RKO (cell line): ENCODE results near the gene MID2.
"Not testable (repeated sequence)": the region's sequence is repeated elsewhere in the genome, so short reads cannot be mapped to it uniquely, and the experiment has no call there.

Experiments
- DNase-seq: peaks from one replicate; pipeline ENCODE4 v3.0.0-alpha.2; 2016; ENCODE audit warnings: low spot score

Gene MID2, protein sequence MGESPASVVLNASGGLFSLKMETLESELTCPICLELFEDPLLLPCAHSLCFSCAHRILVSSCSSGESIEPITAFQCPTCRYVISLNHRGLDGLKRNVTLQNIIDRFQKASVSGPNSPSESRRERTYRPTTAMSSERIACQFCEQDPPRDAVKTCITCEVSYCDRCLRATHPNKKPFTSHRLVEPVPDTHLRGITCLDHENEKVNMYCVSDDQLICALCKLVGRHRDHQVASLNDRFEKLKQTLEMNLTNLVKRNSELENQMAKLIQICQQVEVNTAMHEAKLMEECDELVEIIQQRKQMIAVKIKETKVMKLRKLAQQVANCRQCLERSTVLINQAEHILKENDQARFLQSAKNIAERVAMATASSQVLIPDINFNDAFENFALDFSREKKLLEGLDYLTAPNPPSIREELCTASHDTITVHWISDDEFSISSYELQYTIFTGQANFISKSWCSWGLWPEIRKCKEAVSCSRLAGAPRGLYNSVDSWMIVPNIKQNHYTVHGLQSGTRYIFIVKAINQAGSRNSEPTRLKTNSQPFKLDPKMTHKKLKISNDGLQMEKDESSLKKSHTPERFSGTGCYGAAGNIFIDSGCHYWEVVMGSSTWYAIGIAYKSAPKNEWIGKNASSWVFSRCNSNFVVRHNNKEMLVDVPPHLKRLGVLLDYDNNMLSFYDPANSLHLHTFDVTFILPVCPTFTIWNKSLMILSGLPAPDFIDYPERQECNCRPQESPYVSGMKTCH

DNA sequence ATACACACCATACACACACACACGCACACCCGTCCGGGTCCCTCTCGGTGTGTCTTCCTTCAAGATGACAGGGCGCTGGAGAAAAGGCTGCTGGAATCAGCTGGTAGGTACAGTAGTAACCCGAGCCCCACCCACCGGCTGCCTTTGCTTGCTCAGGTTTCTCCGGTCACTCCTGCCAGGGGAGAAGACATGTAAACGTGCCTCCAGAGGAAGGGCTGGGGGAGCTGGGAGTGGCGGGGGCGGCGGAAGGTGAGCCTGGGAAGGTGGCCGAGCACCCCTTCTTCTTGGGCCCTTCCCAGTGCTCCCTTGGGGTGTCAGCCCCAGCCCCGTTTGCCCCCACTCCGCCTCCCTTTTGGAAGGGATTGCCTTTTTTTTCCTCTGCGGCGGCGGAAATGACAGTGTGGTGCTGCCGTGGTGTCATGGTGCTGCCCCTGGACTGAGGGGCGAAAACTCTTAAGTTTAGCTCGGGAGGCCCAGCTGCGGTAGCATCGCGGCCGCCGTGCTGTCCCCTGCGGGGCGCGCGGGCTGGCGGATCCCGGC, at the start of gene MID2:
TSS of gene MID2 (plus strand) at position 169 of the 540 bp plus-strand sequence. CDS start 561 bp downstream, outside the sequence.
- peak; percentile 61 for DNase-seq

DNA sequence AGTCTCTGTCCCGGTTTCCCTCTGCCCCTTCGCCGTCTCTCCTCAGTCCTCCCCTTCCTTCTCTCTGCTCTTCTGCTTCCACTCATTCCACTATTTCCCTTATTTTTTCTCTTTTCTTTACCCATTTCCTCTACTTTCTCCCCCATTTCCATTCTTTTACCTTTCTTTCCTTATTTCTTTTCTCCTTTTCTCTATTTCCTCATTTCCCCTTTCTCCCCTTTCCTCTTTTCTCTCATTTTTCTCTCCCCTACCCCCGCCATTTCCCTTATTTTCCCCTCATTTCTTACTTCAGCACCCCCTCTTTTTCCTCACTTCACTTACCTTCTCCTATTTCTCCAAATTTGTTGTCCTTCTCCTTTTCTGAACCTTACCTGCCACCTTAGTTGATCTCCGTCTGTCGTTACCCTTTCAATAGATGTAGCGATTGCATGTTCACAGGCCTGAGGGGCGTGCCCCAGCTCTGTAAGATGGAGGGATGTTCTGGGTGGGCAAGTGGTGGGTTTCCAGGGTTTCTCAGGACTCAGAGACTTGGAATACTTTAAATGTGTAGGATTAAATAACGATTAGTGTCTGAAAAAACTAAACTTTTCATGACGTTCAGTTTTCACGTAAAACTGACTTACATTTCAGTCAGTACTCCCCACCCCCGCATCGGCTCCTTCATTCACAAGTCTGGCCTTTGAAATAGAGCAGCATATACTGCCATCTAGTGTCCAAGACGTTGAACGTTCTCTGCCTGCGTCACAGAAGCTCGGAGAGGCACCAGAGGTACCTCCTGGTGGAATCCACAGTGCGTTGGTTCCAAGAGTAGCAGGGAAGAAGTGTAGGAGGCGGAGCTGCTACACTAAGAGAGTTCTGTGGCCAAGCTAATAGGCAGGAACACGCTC, 48.8 kb upstream of the MID2 start:
- DNase-seq, result peak; percentile 91

DNA sequence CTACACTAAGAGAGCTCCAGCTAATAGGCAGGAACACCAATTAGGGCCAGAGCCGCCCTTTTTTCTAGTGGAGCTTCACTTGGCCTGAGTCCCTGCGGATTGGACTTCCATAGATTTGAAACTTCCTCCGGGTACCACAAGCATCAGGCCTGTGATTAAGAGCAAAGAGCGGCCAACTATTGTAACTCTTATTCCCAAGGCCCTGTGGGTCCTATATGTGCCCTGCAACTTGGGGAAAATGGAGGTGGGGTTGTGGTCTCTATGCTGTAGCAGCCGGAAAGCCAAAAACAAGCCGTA, 48.2 kb upstream of the MID2 start, which contains the start of gene NCBP2L:
TSS of gene NCBP2L (plus strand) at position 198 of the 297 bp plus-strand sequence. CDS start 16,488 bp downstream, outside the sequence.
- DNase-seq, result no peak

DNA sequence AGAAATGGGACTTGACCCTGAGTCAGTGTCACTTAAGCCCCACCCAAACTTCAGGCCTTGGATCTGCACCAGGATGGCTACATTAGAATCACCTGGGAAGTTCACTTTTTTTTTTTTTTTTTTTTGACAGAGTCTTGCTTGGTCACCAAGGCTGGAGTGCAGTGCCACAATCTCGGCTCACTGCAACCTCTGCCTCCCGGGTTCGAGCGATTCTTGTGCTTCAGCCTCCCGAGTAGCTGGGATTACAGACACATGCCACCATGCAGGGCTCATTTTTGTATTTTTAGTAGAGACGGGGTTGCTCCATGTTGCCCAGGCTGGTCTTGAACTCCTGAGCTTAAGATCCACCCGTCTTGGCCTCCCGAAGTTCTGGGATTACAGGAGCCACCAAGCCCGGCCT, 45.1 kb upstream of the MID2 start:
- DNase-seq, result no peak

DNA sequence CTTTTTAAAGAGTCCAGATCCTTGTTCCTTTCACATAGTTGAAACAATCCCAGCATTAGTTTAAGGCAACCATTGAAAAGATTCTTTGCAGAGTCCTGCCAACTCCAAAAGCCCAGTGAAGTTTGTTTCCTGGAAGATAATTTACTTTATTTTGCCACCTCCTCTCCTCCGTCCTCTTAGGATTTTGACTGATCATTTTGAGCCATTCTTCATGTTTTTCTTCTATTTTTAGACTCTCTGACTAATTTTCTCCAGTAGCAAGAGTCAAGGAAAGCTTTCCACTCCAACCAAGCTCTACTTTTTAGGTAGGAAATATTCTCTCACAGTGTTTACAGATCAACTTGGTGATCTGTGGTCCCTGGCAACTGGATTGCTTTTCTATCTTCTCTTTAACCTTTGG, 37.8 kb upstream of the MID2 start:
- DNase-seq, result no peak

DNA sequence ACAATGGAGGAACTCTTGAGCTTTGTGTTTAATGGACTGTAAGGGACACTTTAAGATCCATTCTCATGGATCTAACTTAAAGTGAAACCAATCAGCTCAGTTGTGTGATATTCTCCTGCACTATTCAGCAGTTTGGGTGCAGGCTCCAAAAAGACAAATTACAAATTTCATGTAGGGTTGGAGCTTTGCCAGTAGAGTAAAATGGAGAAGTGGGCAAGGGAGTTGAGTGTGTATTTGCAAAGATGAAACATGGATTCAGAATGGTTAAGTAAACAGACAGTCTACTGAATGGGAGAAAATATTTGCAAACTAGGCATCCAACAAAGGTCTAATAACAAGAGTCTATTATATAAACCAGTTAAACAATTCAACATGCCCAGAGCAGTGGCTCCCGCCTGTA, 21.2 kb upstream of the MID2 start:
- no peak for DNase-seq

DNA sequence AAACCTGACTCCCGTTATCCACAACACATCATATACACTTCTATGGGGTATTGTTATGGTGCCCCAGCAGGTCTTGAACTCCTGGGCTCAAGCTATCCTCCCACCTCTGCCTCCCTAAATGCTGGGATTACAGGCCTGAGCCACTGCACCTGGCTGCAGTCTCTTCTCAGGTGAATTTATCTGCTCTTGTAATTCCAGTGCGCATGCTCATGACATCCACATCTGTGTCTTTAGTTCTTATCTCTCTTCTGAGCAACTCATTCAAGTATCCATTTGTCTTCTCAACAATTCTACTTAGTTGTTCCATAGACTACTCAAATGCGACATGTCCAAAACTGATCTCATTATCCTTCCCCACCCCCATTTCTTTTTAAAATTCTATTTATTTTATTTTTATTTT, 20.5 kb upstream of the MID2 start:
- no peak for DNase-seq

DNA sequence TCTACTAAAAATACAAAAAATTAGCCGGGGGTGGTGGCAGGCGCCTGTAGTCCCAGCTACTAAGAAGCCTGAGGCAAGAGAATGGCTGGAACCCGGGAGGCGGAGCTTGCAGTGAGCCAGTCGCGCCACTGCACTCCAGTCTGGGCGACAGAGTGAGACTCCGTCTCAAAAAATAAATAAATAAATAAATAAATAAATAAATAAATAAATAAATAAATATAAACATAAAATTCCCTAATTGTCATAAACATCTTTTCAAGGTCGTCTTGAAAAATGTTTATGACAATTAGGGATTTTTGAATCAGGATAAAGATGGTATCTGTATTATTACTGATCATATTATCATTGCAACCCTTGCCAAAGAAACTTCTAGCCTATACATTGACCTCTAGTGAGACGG, 15.6 kb upstream of the MID2 start:
- DNase-seq, result not testable (repeated sequence)

DNA sequence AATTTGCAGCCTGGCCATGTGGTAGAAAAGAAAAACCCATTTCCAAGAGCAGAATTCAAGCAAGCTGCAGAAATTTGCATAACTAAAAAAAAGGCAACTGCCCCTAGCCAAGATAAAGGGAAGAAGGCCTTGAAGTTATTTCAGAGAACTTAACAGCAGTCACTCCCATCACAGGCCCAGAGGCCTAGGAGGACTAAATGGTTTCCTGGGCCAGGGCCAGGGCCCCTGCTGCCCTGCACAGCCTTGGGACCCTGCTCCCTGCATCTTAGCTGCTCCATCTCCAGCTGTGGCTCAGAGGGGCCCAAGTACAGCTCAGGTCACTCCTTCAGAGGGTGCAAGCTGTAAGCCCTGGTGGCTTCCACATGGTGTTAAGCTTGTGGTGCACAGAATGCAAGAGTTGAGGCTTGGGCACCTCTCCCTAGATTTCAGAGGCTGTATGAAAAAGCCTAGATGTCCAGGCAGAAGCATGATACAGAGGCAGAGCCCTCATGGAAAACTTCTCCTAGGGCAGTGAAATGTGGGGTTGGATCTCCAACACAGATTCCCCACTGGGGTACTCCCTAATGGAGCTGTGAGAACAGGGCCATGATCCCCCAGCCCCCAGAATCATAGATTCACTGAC, 6.7 kb upstream of the MID2 start:
- DNase-seq, result no peak

DNA sequence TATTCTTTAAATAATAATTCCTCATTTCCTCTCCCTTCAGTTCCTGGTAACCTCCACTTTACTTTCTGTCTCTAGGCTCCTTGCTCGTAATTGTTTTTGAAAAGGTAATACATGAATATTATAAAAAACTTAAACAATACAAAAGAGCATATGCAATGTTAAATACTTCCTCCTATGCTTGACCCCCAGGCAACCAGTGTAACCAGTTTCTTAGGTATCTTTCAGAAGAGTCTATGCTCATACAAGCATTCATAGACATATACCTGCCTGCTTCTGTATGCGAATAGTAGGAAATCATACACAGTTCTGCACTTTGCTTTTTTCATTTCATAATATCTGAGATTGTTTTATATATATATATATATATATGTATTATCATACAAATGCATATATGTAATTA, 2.6 kb upstream of the MID2 start:
- no peak for DNase-seq

DNA sequence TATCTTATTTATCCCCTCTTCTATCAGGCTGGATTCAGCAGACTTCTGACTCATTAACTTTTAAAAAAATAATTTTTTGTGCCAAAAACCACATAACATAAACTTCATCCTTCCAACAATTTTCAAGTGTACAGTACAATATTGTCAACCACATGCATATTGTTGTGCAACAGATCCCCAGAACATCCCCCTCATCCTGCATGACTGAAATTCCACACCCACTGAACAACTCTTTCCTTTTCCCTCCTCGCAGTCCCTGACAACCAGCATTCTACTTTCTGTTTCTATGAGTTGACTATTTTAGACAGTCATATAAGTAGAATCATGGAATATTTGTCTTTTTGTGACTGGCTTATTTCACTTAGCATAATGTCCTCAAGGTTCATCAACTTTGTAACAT, 2.2 kb upstream of the MID2 start:
- no peak for DNase-seq

DNA sequence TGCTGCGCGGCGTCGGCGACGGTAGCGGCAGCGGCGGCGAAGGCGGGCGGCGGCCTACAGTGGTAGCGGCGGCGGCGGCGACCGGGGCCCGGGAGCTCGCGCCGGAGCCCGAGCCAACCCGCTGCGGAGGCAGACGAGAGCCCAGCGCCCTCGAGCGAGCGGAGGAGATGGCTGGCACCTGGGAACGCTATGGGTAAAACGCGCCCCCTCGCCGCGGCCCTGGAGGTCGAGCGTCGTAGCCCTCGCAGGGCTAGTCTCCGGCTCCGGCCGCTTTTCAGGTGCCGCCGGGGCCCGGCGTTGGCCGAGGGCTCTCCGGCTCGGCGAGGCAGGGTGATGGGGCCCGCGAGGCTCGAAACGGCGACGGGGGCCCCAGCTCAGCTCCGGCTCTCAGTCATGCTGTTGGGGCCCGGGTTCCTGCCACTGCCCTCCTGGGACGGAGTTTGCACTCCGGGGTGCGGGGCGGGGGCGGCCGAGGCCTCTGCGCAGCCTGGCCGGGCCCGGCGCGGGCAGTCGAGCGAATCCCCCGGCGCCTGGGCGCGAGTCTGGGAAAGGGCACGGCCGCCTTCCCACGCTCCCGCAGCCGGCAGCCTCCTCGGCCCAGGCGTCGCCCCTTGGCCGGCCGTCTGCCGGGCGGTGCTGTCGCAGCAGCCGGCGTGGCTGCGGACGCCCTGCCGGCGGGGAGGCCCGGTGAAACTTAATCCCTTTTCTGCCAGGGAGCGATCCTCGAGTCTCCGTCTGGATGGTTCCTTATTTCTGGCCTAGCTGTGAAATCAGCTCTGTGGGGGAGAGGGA, 768 bp downstream of the MID2 start:
- peak; percentile 43 for DNase-seq

DNA sequence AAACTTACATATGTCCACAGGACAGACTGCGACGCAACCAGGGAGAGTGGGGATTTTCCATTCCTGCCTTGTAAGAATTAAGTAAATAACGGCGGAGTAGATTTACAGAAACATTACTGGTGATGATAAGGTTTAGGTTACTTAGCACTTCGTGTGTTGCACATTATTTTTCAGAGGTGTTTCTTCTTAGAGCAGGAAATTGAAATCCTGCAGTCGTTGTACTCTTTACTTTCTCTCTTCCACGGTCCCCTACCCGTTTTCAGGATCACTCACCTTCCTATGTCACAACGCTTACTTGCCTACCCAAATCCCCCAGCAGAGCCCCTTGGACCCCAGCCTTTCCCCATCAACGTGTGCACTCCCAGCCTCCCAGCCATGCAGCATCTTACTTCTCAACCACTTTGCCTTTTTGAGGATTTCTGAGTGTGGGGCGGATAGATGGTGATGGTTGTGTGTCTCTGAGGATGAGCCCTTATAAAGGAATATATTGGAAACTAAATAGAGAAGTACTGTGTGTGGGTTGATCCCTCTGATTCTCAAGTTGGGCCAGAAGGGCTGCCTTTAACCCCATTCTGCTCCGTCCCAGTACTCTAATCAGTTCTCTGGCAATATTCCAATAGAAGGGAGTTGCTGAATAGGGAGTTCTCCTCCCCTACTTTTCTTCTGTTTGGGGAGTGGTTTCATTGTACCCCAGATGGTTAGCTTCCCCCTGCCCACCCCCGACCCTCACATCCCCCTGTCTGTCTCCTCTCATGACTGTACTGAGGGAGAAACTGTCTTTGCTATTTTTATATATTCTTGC, 1.6 kb downstream of the MID2 start:
- no peak for DNase-seq

DNA sequence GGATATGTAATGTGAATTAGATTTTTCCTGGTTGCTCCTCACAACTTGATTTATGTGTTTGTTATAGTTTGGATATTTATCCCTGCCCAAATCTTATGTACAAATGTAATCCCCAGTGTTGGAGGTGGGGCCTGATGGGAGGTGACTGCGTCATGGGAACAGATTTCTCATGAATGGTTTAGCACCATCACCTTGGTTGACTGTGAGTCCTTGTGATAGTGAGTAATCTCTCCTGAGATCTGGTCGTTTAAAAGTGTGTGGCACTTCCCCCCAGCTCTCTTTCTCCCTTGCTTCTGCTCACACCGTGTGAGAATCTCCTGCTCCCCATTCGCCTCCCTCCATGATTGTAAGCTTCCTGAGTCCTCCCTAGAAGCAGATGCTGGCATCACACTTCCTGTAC, 2.2 kb downstream of the MID2 start:
- peak; percentile 19 for DNase-seq

DNA sequence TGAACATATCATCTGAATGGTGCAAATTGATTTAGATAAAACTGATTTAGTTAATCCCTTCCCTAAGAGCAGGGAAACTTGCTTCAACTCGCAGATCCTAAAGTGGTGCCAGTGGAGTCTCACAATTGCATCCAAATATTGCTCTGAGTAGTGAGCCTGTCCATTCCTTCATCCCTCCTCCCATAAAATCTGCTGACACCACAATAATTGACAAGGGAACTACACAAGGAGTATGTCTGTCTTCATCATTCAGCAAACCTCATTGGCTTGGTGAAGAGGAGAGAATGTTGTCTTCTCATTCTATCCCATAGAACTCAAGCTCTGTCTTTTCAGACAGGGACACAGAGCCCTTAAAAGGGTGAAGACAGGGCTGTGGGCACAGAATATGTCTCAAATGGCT, 4.2 kb downstream of the MID2 start:
- no peak for DNase-seq

DNA sequence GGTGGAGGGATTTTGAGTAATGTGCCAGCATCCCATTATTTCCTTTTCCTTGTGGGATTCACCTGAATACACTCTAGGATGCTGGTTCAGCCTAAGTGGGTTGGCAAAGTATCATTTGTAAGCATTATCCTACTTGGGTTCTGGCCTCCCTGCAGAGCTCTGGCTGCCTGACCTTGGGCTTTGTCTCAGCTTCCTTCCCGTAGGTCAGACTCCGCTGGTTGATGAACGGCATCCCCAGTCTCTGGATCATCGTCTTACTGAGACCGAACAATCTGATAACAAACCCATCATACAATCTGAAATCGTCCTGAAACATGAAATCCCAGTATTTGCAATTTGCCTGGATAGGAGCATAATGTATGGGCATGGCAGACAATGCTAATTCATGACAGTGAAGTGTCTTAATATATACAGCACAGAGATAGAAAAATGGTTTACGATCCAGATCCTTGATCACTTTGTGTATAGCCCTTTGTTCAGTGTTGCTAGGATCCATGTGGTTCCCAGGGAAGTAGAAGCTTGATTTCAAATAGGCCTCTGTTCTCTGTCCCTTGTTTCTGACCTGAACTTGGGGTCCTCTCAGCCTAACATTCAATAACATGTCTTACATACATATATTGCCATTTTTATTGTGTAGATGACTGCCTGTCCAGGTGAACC, 5.5 kb downstream of the MID2 start:
- DNase-seq, result no peak

DNA sequence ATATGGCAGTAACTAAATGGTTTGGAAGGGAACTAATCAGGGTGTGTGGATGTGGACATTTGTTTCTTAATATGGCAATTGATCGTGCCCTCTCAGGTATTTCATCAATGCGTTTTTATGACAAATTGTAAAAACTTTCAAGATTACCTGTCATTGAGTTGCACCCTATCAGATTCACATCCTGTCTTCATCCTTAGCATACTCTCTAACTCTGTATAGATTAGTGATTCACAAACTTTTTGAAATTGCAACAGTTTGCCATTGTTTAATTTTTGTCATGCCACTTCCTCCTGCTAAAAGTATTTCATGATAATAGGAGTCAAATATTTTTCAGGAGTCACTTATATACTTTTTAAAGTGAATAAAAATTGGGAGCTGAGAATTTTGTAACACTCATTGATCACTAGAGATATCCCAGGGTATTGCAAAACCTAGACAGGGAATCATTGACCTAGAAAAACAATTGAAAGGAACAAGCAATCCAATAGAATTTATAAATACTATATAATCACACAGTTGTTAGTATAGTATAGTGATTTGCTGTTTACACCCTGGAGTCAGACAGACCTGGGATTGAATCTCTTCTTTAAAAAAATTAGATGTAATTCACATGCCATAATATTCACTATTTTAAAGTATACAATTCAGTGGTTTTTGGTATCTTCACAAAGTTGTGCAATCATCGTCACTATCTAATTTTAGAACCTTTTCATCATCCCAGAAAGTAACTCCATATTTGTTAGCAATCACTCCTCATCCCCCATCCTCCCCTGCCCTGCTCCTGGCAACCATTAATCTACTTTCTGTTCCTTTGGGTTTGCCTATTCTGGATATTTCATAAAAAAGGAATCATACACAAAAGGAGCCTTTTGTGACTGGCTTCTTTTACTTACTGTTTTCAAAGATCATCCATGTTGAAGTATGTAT, 8.9 kb downstream of the MID2 start:
- no peak for DNase-seq

DNA sequence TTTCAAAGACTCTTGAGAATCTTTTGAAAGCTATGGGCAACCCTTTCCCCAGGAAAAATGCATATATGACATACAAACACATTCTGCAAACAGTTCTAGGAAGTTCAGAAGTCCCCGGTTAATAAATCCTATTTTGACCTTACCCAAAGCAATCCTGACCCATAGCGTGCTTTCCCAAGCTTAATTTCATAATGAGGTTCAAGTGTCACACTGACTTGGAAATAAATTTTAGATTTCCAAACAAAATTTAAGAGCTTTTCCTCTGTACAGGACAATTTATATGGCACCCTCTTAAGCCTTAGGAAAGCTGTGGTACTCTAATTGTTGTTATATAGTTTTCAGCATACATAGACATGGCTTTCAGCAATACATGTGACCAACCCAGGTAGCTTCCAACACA, 11.3 kb downstream of the MID2 start:
- DNase-seq, result no peak

DNA sequence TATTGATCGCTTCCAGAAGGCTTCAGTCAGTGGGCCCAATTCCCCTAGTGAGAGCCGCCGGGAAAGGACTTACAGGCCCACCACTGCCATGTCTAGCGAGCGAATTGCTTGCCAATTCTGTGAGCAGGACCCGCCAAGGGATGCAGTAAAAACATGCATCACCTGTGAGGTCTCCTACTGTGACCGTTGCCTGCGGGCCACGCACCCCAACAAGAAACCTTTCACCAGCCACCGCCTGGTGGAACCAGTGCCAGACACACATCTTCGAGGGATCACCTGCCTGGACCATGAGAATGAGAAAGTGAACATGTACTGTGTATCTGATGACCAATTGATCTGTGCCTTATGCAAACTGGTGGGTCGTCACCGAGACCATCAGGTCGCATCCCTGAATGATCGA, 15.3 kb downstream of the MID2 start:
- DNase-seq, result no peak
